IPS-NIHi11 (cell line): ENCODE results near the gene KRTAP4-9.
"Not testable (repeated sequence)": the region's sequence is repeated elsewhere in the genome, so short reads cannot be mapped to it uniquely, and the experiment has no call there.

Experiments
- DNase-seq: peaks from one replicate; pipeline ENCODE4 v3.0.0; 2012; ENCODE audit warnings: mixed read lengths, low spot score

The KRTAP4-9 gene

DNA sequence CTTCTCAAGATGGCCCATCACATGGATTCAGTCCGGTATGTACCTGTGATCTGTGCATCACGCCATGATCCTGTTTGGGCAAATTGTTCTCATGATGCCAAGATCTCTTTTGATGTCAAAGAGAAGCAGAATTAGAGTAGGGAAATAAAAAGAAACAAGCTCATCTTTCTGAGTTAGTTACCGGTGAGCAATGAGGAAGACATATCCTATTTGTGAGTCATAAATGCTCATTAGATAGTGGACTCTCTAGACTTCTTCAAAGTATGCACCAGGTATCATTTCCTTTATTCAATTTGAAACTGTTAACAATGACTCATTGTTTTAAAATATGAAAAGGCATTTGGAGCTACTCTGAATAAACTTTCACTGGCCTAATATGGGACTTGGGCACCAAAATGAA lies 26.8 kb downstream of the KRTAP4-9 start:
- no peak for DNase-seq

DNA sequence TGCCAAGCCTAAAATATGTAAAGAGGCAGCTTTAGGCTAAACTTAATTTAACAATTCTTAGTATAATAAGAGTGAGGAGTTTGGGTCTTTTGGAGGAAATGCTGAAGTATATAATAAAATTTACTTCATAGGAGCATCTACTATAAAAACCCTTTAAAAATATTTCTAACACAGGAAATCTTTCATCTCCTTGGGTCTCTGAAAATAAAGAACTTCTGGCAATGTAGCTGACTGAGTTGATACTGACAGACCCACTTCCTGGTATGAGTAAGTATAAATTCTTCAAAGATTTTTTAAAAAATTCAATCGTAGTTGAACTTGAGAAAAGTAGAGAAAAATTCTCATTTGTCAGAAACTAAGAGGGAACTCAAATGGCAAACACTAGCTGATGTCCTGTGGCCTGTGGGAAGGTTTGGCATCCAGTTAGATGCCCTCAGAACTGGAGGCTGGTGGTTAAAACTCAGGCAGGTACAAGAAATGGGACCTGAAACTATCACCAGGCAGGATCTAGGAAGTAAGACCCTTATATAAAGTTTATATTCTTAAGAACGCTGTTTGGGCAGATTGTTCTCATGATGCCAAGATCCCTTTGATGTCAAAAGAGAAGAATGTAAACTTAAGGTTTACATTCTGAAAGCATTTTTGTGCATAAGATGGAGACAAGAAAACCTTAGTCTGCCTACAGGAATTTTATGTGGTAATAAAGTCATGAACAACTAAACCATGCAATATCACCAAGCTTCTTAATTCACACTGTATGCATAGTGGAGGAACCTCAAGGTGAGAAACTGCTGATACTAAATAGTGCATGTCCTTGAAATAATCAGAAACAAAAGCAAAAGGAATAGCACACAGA lies 28.9 kb downstream of the KRTAP4-9 start:
- DNase-seq, result no peak

- not testable (repeated sequence) for DNase-seq
Measured at GRCh38 chr17:41139865-41140264, 34.7 kb downstream of the KRTAP4-9 start.

GRCh38 chr17:41140360-41141131 lies 35.4 kb downstream of the KRTAP4-9 start, which contains the start of gene KRTAP4-6:
KRTAP4-6 (minus strand) TSS chr17:41140544; CDS start chr17:41140487, 57 bp downstream.
- no peak for DNase-seq

DNA sequence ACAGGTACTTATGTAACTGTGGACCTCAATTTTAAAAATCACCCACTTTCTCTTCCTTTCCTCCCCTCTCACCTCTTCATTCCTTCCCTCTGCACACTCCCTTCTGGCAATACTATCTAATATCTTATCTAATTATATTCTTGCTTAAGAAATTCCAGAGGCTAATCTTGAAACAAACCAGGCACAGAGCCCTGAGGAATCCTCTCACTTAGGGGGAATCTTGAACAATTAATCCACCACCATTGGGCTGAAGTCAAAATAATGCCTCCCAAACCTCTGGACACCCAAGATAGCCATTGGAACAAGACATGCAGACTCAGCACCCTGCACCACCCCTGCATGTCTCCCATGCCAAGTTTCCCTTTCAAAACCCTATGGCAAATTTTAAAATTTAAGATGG lies 36.2 kb downstream of the KRTAP4-9 start:
- no peak for DNase-seq

- DNase-seq, result no peak
Measured at GRCh38 chr17:41144846-41145245, 39.7 kb downstream of the KRTAP4-9 start.

GRCh38 chr17:41145261-41145660 lies 40.1 kb downstream of the KRTAP4-9 start:
- DNase-seq, result no peak

GRCh38 chr17:41147531-41148204 lies 42.5 kb downstream of the KRTAP4-9 start:
- no peak for DNase-seq

GRCh38 chr17:41148971-41149651 lies 43.9 kb downstream of the KRTAP4-9 start:
- not testable (repeated sequence) for DNase-seq

DNA sequence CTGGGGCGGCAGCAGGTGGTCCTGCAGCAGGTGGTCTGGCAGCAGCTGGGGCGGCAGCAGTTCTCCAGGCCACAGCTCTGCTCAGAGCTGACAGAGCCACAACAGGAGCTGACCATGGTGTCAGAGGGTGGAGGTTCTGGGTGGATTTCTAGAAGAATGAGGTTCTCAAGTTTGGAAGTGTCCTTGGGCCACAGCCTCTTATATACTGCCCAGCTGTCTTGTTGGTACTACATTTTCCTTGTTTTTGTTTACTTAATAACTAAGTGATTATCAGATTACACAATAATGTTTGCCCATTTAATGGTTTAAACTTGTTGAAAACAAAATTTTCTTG lies 44.4 kb downstream of the KRTAP4-9 start, which contains the start of gene KRTAP4-5:
KRTAP4-5 (minus strand) TSS at position 174 of the 334 bp plus-strand sequence; CDS start at position 116, 58 bp downstream.
- no peak for DNase-seq

- no peak for DNase-seq
Measured at GRCh38 chr17:41150026-41150425, 44.8 kb downstream of the KRTAP4-9 start.

- DNase-seq, result no peak
Measured at GRCh38 chr17:41151525-41151924, 46.3 kb downstream of the KRTAP4-9 start.

DNA sequence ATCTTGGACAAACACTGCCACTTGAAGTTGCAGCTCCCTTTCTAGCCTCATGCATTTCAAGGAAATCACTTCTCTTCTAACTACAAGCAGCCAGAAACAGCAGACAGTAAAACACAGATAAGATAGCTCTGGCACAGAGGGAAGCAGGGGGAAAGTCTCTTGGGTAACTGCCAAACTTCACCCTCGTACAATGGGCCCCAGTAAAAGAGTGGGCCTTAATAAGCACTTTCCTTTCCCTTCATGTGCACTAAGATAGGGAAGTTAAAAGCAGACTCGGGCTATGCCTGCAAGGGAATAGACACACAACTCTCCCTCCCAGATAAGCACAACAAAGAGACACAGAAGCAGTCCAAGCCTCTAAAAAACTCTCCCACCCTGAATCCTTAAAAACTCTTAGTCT lies 48.7 kb downstream of the KRTAP4-9 start:
- no peak for DNase-seq
